IMR-90 (cell line): Measurements from ENCODE around the gene HECW1. TPM values are rescaled to one million over a fixed set of nuclear protein-coding genes. Genes with fewer than 3 reads are reported as not detected.

Source experiments
- ATAC-seq: fragments of 200-7000 bp; cut with Tn5 transposase; 2 replicates; pipeline ENCODE4 v1.9.1; 2020; ENCODE audit warnings: low read depth, mild to moderate bottlenecking, moderate library complexity
- BruUV-seq: library from RNA; stranded (reverse); fragments of 400-500 nt; replicated peaks from 2 replicates; lab custom pipeline; 2021; lab: Mats Ljungman, UMichigan
- CTCF ChIA-PET: fragments of 300-600 bp; formaldehyde crosslinking; extraction: SDS; loops from one replicate; lab custom pipeline; 2021; ENCODE audit warnings: antibody characterized with exemption; lab: Yijun Ruan, JAX
- POLR2A ChIA-PET: fragments of 300-600 bp; sonication (Branson Sonifier 250); formaldehyde crosslinking; loops from one replicate; lab custom pipeline; 2022; ENCODE audit warnings: antibody characterized with exemption; ENCODE audit not compliant: unreplicated experiment; lab: Charles Lee
- DNase-seq: peaks from one replicate; pipeline ENCODE4 v3.0.0; 2013
- H2AFZ ChIP-seq: replicated peaks from 2 replicates; pipeline ENCODE3; 2013; ENCODE audit warnings: low read length, mild to moderate bottlenecking; ENCODE audit not compliant: poor library complexity
- H2AK5ac ChIP-seq: 2 replicates; pipeline ENCODE4 v1.6.1; 2013; ENCODE audit warnings: low read depth, low read length, inconsistent platforms
- H2AK9ac ChIP-seq: replicated peaks from 2 replicates; pipeline ENCODE3; 2013; ENCODE audit warnings: mild to moderate bottlenecking, low read depth, low read length, moderate library complexity; ENCODE audit not compliant: poor library complexity
- H2BK120ac ChIP-seq: 2 replicates; pipeline ENCODE4 v1.6.1; 2013; ENCODE audit warnings: low read depth, low read length, inconsistent platforms
- H2BK15ac ChIP-seq: 3 replicates; pipeline ENCODE4 v1.6.1; 2013; ENCODE audit warnings: low read depth, low read length, inconsistent platforms
- H2BK20ac ChIP-seq: 2 replicates; pipeline ENCODE4 v1.6.1; 2013; ENCODE audit warnings: low read depth, mild to moderate bottlenecking, inconsistent platforms, low read length, moderate library complexity
- H2BK5ac ChIP-seq: 2 replicates; pipeline ENCODE4 v1.6.1; 2013; ENCODE audit warnings: mild to moderate bottlenecking, low read depth, low read length, inconsistent platforms; ENCODE audit not compliant: poor library complexity, severe bottlenecking
- H3K14ac ChIP-seq: replicated peaks from 2 replicates; pipeline ENCODE4 v1.6.1; 2013; ENCODE audit warnings: low read depth, low read length, inconsistent platforms
- H3K18ac ChIP-seq: 2 replicates; pipeline ENCODE4 v1.6.1; 2013; ENCODE audit warnings: low read depth, low read length, control low read depth
- H3K23ac ChIP-seq: 2 replicates; pipeline ENCODE4 v1.6.1; 2013; ENCODE audit warnings: low read depth, low read length, inconsistent platforms
- H3K27ac ChIP-seq: 2 replicates; pipeline ENCODE4 v1.5.1; 2013; ENCODE audit warnings: mild to moderate bottlenecking, control low read depth, low read length; ENCODE audit not compliant: insufficient read depth
- H3K27me3 ChIP-seq: 2 replicates; pipeline ENCODE4 v1.6.1; 2013; ENCODE audit warnings: low read length; ENCODE audit not compliant: control insufficient read depth, insufficient read depth
- H3K36me3 ChIP-seq: 2 replicates; pipeline ENCODE4 v1.6.1; 2013; ENCODE audit warnings: low read length, mixed read lengths; ENCODE audit not compliant: control insufficient read depth, insufficient read depth
- H3K4ac ChIP-seq: 2 replicates; pipeline ENCODE4 v1.6.1; 2013; ENCODE audit warnings: low read depth, low read length, inconsistent platforms
- H3K4me1 ChIP-seq: 2 replicates; pipeline ENCODE4 v1.6.1; 2013; ENCODE audit warnings: low read length, mixed read lengths; ENCODE audit not compliant: control insufficient read depth, insufficient read depth
- H3K4me2 ChIP-seq: 2 replicates; pipeline ENCODE4 v1.6.1; 2013; ENCODE audit warnings: low read depth, mild to moderate bottlenecking, control low read depth, low read length, moderate library complexity
- H3K4me3 ChIP-seq: 2 replicates; pipeline ENCODE4 v1.5.1; 2013; ENCODE audit warnings: low read depth, mild to moderate bottlenecking, control low read depth, low read length, moderate library complexity; ENCODE audit not compliant: insufficient read depth
- H3K56ac ChIP-seq: 2 replicates; pipeline ENCODE4 v1.6.1; 2013; ENCODE audit warnings: low read length, inconsistent platforms; ENCODE audit not compliant: insufficient read depth; ENCODE audit errors: extremely low read depth
- H3K79me1 ChIP-seq, 2 experiments: 2 replicates each; pipeline ENCODE4 v1.6.1; 2013; ENCODE audit warnings: low read length in 2 of 2, inconsistent platforms in 1 of 2, low read depth in 1 of 2
- H3K9ac ChIP-seq: 2 replicates; pipeline ENCODE4 v1.6.1; 2013; ENCODE audit warnings: low read depth, low read length, control low read depth
- H3K9me1 ChIP-seq: 2 replicates; pipeline ENCODE4 v1.6.1; 2013; ENCODE audit warnings: low read length, inconsistent platforms; ENCODE audit not compliant: insufficient read depth
- H3K9me3 ChIP-seq: 2 replicates; pipeline ENCODE4 v1.6.1; 2013; ENCODE audit warnings: low read length; ENCODE audit not compliant: control insufficient read depth, insufficient read depth
- H4K20me1 ChIP-seq: 2 replicates; pipeline ENCODE4 v1.6.1; 2013; ENCODE audit warnings: low read length, inconsistent platforms; ENCODE audit not compliant: insufficient read depth
- H4K5ac ChIP-seq: 2 replicates; pipeline ENCODE4 v1.6.1; 2013; ENCODE audit warnings: mild to moderate bottlenecking, low read depth, low read length, control low read depth
- H4K8ac ChIP-seq, 2 experiments: 2 replicates each; pipeline ENCODE4 v1.6.1; 2013; ENCODE audit warnings: low read depth in 2 of 2, low read length in 2 of 2, control low read depth in 1 of 2, inconsistent platforms in 1 of 2
- H4K91ac ChIP-seq: 2 replicates; pipeline ENCODE4 v1.6.1; 2013; ENCODE audit warnings: low read depth, low read length, inconsistent platforms; ENCODE audit not compliant: insufficient read depth
- BHLHE40 ChIP-seq: fragments of 150-350 bp; IDR thresholded peaks from 2 replicates; pipeline ENCODE4 v1.6.1; 2016; ENCODE audit warnings: mild to moderate bottlenecking, low read depth, low read length
- CEBPB ChIP-seq: IDR thresholded peaks from 2 replicates; pipeline ENCODE4 v1.6.1; 2012; ENCODE audit warnings: low read depth, low read length, improper control_type of control experiment
- CHD1 ChIP-seq: IDR thresholded peaks from 2 replicates; pipeline ENCODE4 v1.6.1; 2012; ENCODE audit warnings: low read depth, low read length, improper control_type of control experiment
- CTCF ChIP-seq: conservative IDR thresholded peaks from 2 replicates; pipeline ENCODE4 v1.5.1; 2012; ENCODE audit warnings: mild to moderate bottlenecking, low read depth, low read length, improper control_type of control experiment
- ELK1 ChIP-seq: fragments of 150-350 bp; IDR thresholded peaks from 2 replicates; pipeline ENCODE4 v1.6.1; 2016; ENCODE audit warnings: low read depth, mild to moderate bottlenecking, low read length, moderate library complexity, borderline replicate concordance
- FOS ChIP-seq: fragments of 150-350 bp; IDR thresholded peaks from 2 replicates; pipeline ENCODE4 v1.6.1; 2016; ENCODE audit warnings: low read depth, low read length
- MAFK ChIP-seq: IDR thresholded peaks from 2 replicates; pipeline ENCODE4 v1.6.1; 2012; ENCODE audit warnings: low read depth, low read length, improper control_type of control experiment
- MAZ ChIP-seq: IDR thresholded peaks from 2 replicates; pipeline ENCODE4 v1.6.1; 2012; ENCODE audit warnings: low read depth, mild to moderate bottlenecking, low read length, improper control_type of control experiment, moderate library complexity, borderline replicate concordance
- POLR2A ChIP-seq: IDR thresholded peaks from 2 replicates; pipeline ENCODE4 v1.6.1; 2012; ENCODE audit warnings: mild to moderate bottlenecking, low read depth, low read length
- RAD21 ChIP-seq: IDR thresholded peaks from 2 replicates; pipeline ENCODE4 v1.6.1; 2012; ENCODE audit warnings: low read length, improper control_type of control experiment
- RCOR1 ChIP-seq: IDR thresholded peaks from 2 replicates; pipeline ENCODE4 v1.6.1; 2012; ENCODE audit warnings: mild to moderate bottlenecking, low read length, improper control_type of control experiment; ENCODE audit not compliant: insufficient replicate concordance
- RFX5 ChIP-seq: IDR thresholded peaks from 2 replicates; pipeline ENCODE4 v1.8.0; 2012; ENCODE audit warnings: low read depth, mild to moderate bottlenecking, low read length, moderate library complexity
- SMC3 ChIP-seq: fragments of 150-350 bp; IDR thresholded peaks from 2 replicates; pipeline ENCODE4 v1.6.1; 2016; ENCODE audit warnings: low read depth, mild to moderate bottlenecking, antibody characterized with exemption, low read length, moderate library complexity
- USF2 ChIP-seq: fragments of 150-350 bp; IDR thresholded peaks from 2 replicates; pipeline ENCODE4 v1.6.1; 2017; ENCODE audit warnings: mild to moderate bottlenecking, antibody characterized with exemption, low read length, low read depth
- WGBS, 2 experiments: methylation state at CpG; one replicate each; pipeline versions ENCODE4 v1.1.5 to v1.1.7; 2013; ENCODE audit warnings: missing lambda C conversion rate in 2 of 2; ENCODE audit not compliant: insufficient read length in 1 of 2; ENCODE audit errors: extremely low coverage in 2 of 2; 5-methylcytosine and 5-hydroxymethylcytosine counted together
- dilution Hi-C: fragments of 300-500 bp; cut with HindIII; formaldehyde crosslinking; loops from one replicate; pipeline ENCODE4 v1.14.3; 2018; ENCODE audit warnings: low sequenced_read_pairs; ENCODE audit not compliant: unreplicated experiment
- in situ Hi-C: fragments of 300-500 bp; cut with MboI; formaldehyde crosslinking; loops from 3 replicates; pipeline ENCODE4 v1.14.3; 2019; ENCODE audit warnings: low sequenced_read_pairs, inconsistent platforms, mixed read lengths
- intact Hi-C: fragments of 100-400 bp; cut with micrococcal nuclease; formaldehyde crosslinking; loops from 2 replicates; pipeline ENCODE4 v1.10.0; 2022
- polyA plus RNA-seq, 3 experiments: library from polyadenylated mRNA; depleted of rRNA; stranded (reverse); fragments of >200 nt; gene quantifications; 2 replicates each; pipeline ENCODE4 v1.2.3, GENCODE V29; 2012; ENCODE audit warnings: low replicate concordance in 1 of 3
- total RNA-seq: library from RNA; depleted of rRNA; stranded (reverse); fragments of >200 nt; gene quantifications from 2 replicates; pipeline ENCODE4 v1.2.3, GENCODE V29; 2012

Gene HECW1
- total and polyA plus RNA-seq, 2 of the 4 experiments (the other 2 are of a cell fraction): 0.56 to 1.3 TPM

- no peak for TF ChIP-seq SMC3
- TF ChIP-seq CEBPB: no peak
- no peak for TF ChIP-seq CTCF
- no peak for TF ChIP-seq ELK1
- TF ChIP-seq USF2: no peak
- TF ChIP-seq MAFK: no peak
- no peak for TF ChIP-seq RAD21
- no peak for TF ChIP-seq RFX5
- TF ChIP-seq MAZ: no peak
- TF ChIP-seq POLR2A: no peak
- no peak for TF ChIP-seq FOS
- TF ChIP-seq BHLHE40: no peak
- no peak for TF ChIP-seq RCOR1
- TF ChIP-seq CHD1: no peak
- Histone ChIP-seq H3K4ac (no peak overlapping the region), H3K4me3 (no peak overlapping the region), H4K8ac (no peak overlapping the region), H2BK20ac (no peak overlapping the region), H3K27me3 (peaks cover 7% of the 10 kb centered on the region), H4K20me1 (no peaks in the 10 kb centered on the region), H3K9ac (no peak overlapping the region), H3K23ac (no peak overlapping the region), H3K4me1 (no peaks in the 10 kb centered on the region), H2BK15ac (no peak overlapping the region), H3K27ac (no peak overlapping the region), H3K79me1 (no peaks in the 10 kb centered on the region), H2AK5ac (no peak overlapping the region), H3K14ac (no peak overlapping the region), H3K9me3 (no peaks in the 10 kb centered on the region), H2BK5ac (no peak overlapping the region), H2AK9ac (no peak overlapping the region), H3K9me1 (no peaks in the 10 kb centered on the region), H3K36me3 (no peaks in the 10 kb centered on the region), H3K56ac (no peak overlapping the region), H4K91ac (no peak overlapping the region), H3K18ac (no peak overlapping the region), H2BK120ac (no peak overlapping the region), H3K4me2 (no peak overlapping the region), H2AFZ (no peak overlapping the region), H4K5ac (no peak overlapping the region)
- no CpG with 5 or more reads among the region's 2 CpGs for WGBS, 2 experiments
- intact Hi-C loops: no loop called here
- in situ Hi-C loops: no loop called here
- DNase-seq (no peak), ATAC-seq (no peak)
- BruUV-seq: no TSS peak
- POLR2A ChIA-PET: no interaction called here
- dilution Hi-C loops: no loop called here
- CTCF ChIA-PET: interaction anchor here (0.6 kb wide), 1 partner anchor 13 kb away, joined by 3 read pairs; no protein-coding TSS in a partner anchor
Measured at GRCh38 chr7:43083106-43083505, 29.3 kb upstream of the HECW1 start.
